Mesothelial cell of epicardium (in vitro differentiated cells): ENCODE results near the gene GH2. TPM values are rescaled to one million over a fixed set of nuclear protein-coding genes. Genes with fewer than 3 reads are reported as not detected.

Source experiments
- DNase-seq, 2 experiments: peaks; one replicate each; pipeline ENCODE4 v3.0.0; 2021; ENCODE audit warnings: low spot score in 2 of 2; ENCODE audit not compliant: unreplicated experiment in 2 of 2
- H3K27ac Mint-ChIP-seq: 2 replicates; pipeline ENCODE4 v1.8.0; 2021; ENCODE audit warnings: mixed read lengths
- H3K27me3 Mint-ChIP-seq: 2 replicates; pipeline ENCODE4 v1.8.0; 2021; ENCODE audit warnings: low read depth, mixed read lengths
- H3K36me3 Mint-ChIP-seq: 2 replicates; pipeline ENCODE4 v1.8.0; 2021; ENCODE audit warnings: mixed read lengths
- H3K4me1 Mint-ChIP-seq: 2 replicates; pipeline ENCODE4 v1.8.0; 2021; ENCODE audit warnings: mixed read lengths
- H3K4me3 Mint-ChIP-seq: 2 replicates; pipeline ENCODE4 v1.8.0; 2021; ENCODE audit warnings: mild to moderate bottlenecking, moderate library complexity, mixed read lengths
- H3K9me3 Mint-ChIP-seq: 2 replicates; pipeline ENCODE4 v1.8.0; 2021; ENCODE audit warnings: mixed read lengths
- total RNA-seq: library from RNA; stranded (reverse); gene quantifications from 3 replicates; pipeline ENCODE4 v1.2.1, GENCODE V29; 2021
- TF ChIP-seq, protein P1 (sequence below): fragments of 200-600 bp; sonication (generic); IDR thresholded peaks from one replicate; pipeline ENCODE4 v1.5.0; 2021; ENCODE audit warnings: antibody characterized with exemption; ENCODE audit not compliant: unreplicated experiment

The GH2 gene
- not detected in 3 replicates for total RNA-seq

DNA sequence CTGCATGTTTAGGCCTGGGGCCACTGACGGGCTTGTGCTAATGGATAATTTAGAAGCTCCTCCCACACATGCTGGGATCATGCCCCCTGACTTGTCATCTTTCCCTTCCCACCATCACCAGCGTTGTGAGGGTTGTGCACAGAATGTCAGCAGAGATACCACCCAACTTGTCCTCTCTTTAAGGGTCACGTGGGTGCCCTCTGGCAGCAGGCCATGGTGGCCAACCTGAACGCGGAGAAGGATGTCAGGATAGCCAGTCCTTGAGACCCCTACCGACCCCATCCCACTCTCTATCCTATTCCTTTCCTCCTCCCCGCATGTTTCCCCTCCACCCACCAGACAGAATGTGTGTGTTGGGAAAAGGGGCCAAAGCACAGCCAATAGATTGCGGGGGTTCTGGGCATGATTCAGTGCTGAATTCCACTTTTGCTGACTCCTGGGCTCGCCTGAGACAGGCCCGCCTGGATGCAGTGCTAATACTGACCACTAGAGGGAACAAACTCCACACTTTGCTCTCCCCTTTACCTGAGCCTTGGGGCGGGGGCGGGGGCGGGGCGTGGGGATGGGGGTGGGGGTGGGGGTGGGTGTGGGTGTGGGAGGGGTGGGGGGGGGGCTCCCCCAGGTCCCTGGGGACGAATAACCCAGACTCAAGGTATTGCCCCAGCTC lies at the start of gene GH2:
Gene GH2, minus strand, starts transcription at position 10 of the 667 bp plus-strand sequence. CDS start 143 bp downstream, outside the sequence.
- peak in 1 of 2 experiments; percentile 73 for DNase-seq
- H3K9me3 Mint-ChIP-seq: no peaks in the 10 kb centered on the region
- no peak within 1 kb of the TSS for H3K4me3 Mint-ChIP-seq
- peaks cover 19% of the 10 kb centered on the region for H3K27me3 Mint-ChIP-seq
- no peak within 1 kb of the TSS for H3K27ac Mint-ChIP-seq
- H3K4me1 Mint-ChIP-seq: no peaks in the 10 kb centered on the region
- TF ChIP-seq, protein P1, sequence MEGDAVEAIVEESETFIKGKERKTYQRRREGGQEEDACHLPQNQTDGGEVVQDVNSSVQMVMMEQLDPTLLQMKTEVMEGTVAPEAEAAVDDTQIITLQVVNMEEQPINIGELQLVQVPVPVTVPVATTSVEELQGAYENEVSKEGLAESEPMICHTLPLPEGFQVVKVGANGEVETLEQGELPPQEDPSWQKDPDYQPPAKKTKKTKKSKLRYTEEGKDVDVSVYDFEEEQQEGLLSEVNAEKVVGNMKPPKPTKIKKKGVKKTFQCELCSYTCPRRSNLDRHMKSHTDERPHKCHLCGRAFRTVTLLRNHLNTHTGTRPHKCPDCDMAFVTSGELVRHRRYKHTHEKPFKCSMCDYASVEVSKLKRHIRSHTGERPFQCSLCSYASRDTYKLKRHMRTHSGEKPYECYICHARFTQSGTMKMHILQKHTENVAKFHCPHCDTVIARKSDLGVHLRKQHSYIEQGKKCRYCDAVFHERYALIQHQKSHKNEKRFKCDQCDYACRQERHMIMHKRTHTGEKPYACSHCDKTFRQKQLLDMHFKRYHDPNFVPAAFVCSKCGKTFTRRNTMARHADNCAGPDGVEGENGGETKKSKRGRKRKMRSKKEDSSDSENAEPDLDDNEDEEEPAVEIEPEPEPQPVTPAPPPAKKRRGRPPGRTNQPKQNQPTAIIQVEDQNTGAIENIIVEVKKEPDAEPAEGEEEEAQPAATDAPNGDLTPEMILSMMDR: peak; percentile 62
- no peaks in the 10 kb centered on the region for H3K36me3 Mint-ChIP-seq

DNA sequence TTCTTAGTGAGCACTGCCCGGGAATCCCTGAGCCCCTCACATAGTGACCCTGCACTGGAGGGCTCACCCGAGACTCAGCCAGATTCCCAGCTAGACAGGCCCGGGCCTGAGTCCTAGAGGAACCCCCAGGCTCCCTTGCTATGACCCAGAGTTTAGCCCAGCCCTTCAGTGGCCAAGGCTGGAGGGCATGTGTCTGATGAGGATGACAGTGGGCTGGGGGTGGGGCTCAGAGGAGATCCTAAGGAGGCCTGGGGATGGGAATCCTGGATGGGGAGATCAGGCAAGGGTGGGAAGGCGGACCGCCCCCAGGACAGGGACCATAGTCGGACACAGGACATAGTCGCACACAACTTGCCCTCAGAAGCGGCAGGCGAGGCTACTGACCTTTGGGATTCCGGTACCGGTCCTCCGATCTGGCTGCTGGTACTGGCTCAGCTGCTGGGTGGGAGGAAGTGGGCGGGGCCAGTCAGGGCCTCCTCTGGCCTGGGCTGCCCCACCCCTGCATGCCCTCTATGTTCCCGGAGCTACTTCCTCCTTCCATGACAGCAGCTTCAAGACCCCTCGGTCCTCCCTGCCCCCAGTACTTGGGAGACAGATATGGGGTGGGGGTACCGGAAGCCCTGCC lies 49.3 kb upstream of the GH2 start:
- no peak overlapping the region for H3K4me3 Mint-ChIP-seq
- H3K9me3 Mint-ChIP-seq: no peaks in the 10 kb centered on the region
- no peaks in the 10 kb centered on the region for H3K36me3 Mint-ChIP-seq
- TF ChIP-seq, protein P1: no peak
- peaks cover under 1% of the 10 kb centered on the region for H3K27me3 Mint-ChIP-seq
- H3K4me1 Mint-ChIP-seq: no peaks in the 10 kb centered on the region
- H3K27ac Mint-ChIP-seq: no peak overlapping the region
- no peak for DNase-seq

DNA sequence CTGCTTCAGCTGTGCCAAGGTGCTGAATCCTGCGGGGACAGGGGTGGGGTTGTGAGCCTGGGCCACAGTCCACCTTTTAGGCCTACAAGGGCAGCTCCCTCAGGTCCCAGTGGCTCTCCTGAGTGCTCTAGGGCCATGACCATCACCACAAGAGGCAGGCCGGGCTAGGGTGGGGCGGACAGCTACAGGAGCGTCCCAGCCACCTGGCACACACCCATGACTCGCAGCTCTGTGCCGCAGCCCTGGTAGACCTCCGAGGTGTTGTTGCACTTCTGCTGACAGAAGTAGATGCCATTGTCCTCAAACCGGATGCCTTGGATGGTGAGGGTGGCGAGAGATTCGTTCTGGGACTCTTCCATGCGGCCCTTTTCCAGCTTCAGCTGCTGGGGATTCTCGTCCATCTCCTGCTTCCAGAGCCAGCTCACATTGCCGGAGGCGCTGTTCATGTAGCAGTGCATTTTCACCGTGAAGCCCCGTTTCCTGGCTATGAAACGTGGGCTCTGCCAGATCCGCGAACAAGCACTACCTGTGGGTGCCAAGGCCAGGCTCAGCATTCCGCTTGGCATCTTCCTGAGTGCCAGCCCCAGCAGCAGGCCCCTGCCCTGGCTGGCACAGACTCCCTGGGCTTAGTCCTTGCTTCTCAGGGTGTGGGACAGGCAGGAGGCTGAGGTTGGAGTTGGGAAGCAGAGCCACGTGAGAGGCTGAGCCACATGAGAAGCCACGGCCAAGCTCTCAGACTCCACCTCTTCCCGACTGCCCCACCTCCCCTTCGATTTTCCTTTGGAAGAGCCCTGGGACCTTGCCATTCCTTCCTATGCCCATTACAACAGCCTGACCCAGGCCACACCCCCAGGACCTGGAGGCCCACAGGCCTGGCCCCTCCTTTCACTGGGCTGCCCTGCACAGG lies 48.4 kb upstream of the GH2 start:
- Mint-ChIP-seq H3K27me3 (no peaks in the 10 kb centered on the region), H3K4me1 (no peaks in the 10 kb centered on the region), H3K36me3 (no peaks in the 10 kb centered on the region), H3K4me3 (no peak overlapping the region), H3K9me3 (no peaks in the 10 kb centered on the region), H3K27ac (no peak overlapping the region)
- DNase-seq: no peak
- TF ChIP-seq, protein P1: no peak

DNA sequence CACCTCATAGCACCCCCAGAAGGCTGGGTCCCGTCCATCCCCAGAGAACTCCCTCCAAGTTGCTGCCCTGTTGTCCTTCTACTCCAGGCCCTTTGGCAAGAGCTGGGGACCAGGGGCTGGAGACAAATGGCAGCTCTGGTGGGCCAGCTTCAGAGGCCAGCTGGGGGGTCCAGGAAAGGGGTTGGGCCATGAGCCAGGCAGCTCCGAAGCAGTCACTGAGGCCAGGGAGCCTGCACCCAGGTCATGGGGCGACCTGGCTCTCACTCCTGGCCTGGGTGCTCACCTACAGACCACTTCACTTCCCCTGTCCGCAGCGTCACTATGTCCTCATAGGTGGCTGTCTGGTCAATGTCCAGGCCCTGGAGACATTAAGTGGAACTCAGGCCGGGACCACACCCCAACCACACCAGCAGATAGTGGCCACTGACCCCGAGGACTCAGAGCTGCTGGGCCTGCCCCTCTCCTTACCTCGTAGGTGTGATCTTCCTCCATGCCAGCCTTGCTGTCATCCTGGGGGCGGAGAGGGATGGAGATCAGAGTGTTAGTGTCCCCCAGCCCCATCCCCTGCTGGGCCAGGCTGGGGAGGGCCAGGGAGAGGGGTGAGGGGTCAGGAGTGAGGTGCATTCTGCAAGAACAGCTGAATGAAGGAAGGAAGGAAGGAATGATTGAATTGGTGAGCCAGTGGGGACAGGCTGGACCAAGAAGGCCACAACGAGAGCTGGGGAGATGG lies 47.4 kb upstream of the GH2 start:
- Mint-ChIP-seq H3K4me1 (no peaks in the 10 kb centered on the region), H3K9me3 (no peaks in the 10 kb centered on the region), H3K27ac (no peak overlapping the region), H3K36me3 (no peaks in the 10 kb centered on the region), H3K27me3 (no peaks in the 10 kb centered on the region), H3K4me3 (no peak overlapping the region)
- TF ChIP-seq, protein P1: no peak
- DNase-seq: no peak

DNA sequence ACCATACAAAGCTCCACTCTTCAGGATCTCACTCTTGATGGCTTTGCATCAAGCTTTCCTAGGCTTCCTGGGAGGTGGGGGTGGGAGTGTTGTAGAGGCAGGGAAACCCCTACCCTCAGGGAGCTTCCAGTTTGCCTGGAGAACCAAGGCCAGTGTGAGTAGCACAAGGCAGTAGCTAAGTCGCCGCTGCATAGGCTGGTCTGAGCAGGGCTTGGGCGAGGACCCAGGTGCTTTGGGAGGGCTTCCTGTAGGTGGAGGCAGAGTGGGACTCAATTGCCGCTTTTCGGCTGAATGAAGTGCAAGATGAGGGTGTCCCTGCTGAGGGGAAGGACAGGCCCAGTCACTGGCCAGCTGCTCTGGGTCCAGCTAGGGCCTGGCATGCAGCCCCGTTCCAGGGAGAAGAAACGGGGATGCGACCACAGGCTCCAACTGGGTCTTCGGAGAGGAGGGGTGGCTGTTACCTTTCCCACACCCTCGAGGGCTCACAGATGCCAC lies 46.5 kb upstream of the GH2 start:
- H3K4me1 Mint-ChIP-seq: no peaks in the 10 kb centered on the region
- TF ChIP-seq, protein P1: no peak
- no peaks in the 10 kb centered on the region for H3K9me3 Mint-ChIP-seq
- H3K36me3 Mint-ChIP-seq: no peaks in the 10 kb centered on the region
- no peak overlapping the region for H3K27ac Mint-ChIP-seq
- no peak overlapping the region for H3K4me3 Mint-ChIP-seq
- DNase-seq: no peak
- H3K27me3 Mint-ChIP-seq: no peaks in the 10 kb centered on the region
